Measurements from ENCODE around the gene EXOC4. TPM values are rescaled to one million over a fixed set of nuclear protein-coding genes. Genes with fewer than 3 reads are reported as not detected.

Gene EXOC4
- total RNA-seq, 4 donors from 2014 or later = 52.4 to 82.2 (median 67.0) TPM

- no peak for TF ChIP-seq CTCF (IDR thresholded peaks at IDR 0.05)
- no peak for TF ChIP-seq POLR2A (IDR thresholded peaks at IDR 0.05)
- WGBS, 2 donors = 84 to 91% methylated on average over 3 of the region's 3 CpGs
- H3K4me3 ChIP-seq (ENCODE audit: low read depth, poor library complexity, severe bottlenecking) = no peak overlapping the region
- intact Hi-C loops (cut with DNase I; ENCODE audit: low total_unique reads) = no loop called here
- no peak for DNase-seq (ENCODE audit: low spot score in 2 of 2)
Measured at GRCh38 chr7:133883591-133883990, 630.7 kb downstream of the EXOC4 start.

GRCh38 chr7:133885213-133885612, 632.3 kb downstream of the EXOC4 start:
- intact Hi-C loops (cut with DNase I; ENCODE audit: low total_unique reads) = no loop called here
- WGBS, 2 donors = 99% methylated on average over 5 of the region's 5 CpGs

GRCh38 chr7:133886086-133886485, 633.2 kb downstream of the EXOC4 start:
- intact Hi-C loops (cut with DNase I; ENCODE audit: low total_unique reads) = no loop called here
- 71 to 73% methylated on average over 3 of the region's 3 CpGs for WGBS, 2 donors
- no peak overlapping the region for H3K4me3 ChIP-seq (ENCODE audit: low read depth, poor library complexity, severe bottlenecking)
- no peak for DNase-seq (ENCODE audit: low spot score in 2 of 2)
- no peak for TF ChIP-seq POLR2A (IDR thresholded peaks at IDR 0.05)
- TF ChIP-seq CTCF (IDR thresholded peaks at IDR 0.05) = no peak

More at GRCh38 chr7:133885213-133885612, 632.3 kb downstream of the EXOC4 start:
- H3K4me3 ChIP-seq (ENCODE audit: low read depth, poor library complexity, severe bottlenecking) = no peak overlapping the region
- no peak for DNase-seq (ENCODE audit: low spot score in 2 of 2)
- TF ChIP-seq CTCF (IDR thresholded peaks at IDR 0.05) (no peak), POLR2A (IDR thresholded peaks at IDR 0.05) (no peak)

- 93 to 98% methylated on average over 2 of the region's 2 CpGs for WGBS, 2 donors
Measured at GRCh38 chr7:133886797-133887196, 633.9 kb downstream of the EXOC4 start.

GRCh38 chr7:133887459-133887858, 634.6 kb downstream of the EXOC4 start:
- WGBS, 2 donors = 86 to 88% methylated on average over 2 of the region's 2 CpGs
- no peak for DNase-seq (ENCODE audit: low spot score in 2 of 2)
- TF ChIP-seq POLR2A (IDR thresholded peaks at IDR 0.05) (no peak), CTCF (IDR thresholded peaks at IDR 0.05) (no peak)
- H3K4me3 ChIP-seq (ENCODE audit: low read depth, poor library complexity, severe bottlenecking) = no peak overlapping the region
- intact Hi-C loops (cut with DNase I; ENCODE audit: low total_unique reads) = no loop called here

More at GRCh38 chr7:133886797-133887196, 633.9 kb downstream of the EXOC4 start:
- intact Hi-C loops (cut with DNase I; ENCODE audit: low total_unique reads) = no loop called here
- DNase-seq (ENCODE audit: low spot score in 2 of 2) = no peak
- H3K4me3 ChIP-seq (ENCODE audit: low read depth, poor library complexity, severe bottlenecking) = no peak overlapping the region
- TF ChIP-seq CTCF (IDR thresholded peaks at IDR 0.05) (no peak), POLR2A (IDR thresholded peaks at IDR 0.05) (no peak)

Measured in lower leg skin (tissue), 4 donors.